ENCODE data around the gene OR5H1. TPM values are rescaled to one million over a fixed set of nuclear protein-coding genes. Genes with fewer than 3 reads are reported as not detected.

The OR5H1 gene
- total and polyA plus RNA-seq, 2 of the 4 experiments (the other 2 are of a cell fraction), result not detected

DNA sequence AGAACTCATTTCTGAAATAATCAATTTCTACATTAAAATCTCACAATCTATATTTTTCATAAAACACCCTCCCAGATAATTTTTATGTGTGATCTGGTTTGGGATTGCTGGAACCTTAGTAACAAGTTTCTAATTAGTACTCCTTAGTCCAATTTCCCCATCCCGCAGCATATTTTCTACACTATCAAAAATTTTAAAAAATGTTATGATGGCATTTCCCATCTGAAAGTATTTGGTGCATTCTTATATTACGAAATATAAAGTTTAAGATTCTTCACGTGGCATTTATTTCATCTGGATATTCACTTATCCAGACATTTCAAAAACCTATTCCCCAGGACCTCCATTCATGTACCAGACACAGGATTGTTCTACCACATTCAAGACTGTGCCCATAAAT, 18.2 kb downstream of the OR5H1 start:
- H3K9me1 ChIP-seq (ENCODE audit: insufficient read depth, low read length), result no peaks in the 10 kb centered on the region
- no peak overlapping the region for H3K4me2 ChIP-seq (ENCODE audit: low read depth, low read length)
- no peak overlapping the region for H3K14ac ChIP-seq (replicated peaks; ENCODE audit: low read depth, low read length)
- H2BK20ac ChIP-seq (ENCODE audit: low read depth, low read length), result no peak overlapping the region
- no peak overlapping the region for H3K18ac ChIP-seq (ENCODE audit: low read depth, low read length)
- H2BK5ac ChIP-seq (ENCODE audit: low read depth, low read length, poor library complexity, severe bottlenecking), result no peak overlapping the region
- no TSS peak for BruUV-seq (replicated peaks)
- no peak overlapping the region for H3K56ac ChIP-seq (ENCODE audit: extremely low read depth, insufficient read depth, low read length)
- no CpG with 5 or more reads among the region's 3 CpGs for WGBS, 2 experiments (ENCODE audit: extremely low coverage in 2 of 2, insufficient read length in 1 of 2)
- DNase-seq (no peak), ATAC-seq (ENCODE audit: low read depth) (no peak)
- no peak overlapping the region for H2BK15ac ChIP-seq (ENCODE audit: low read depth, low read length)
- H3K27ac ChIP-seq (ENCODE audit: insufficient read depth, low read length), result no peak overlapping the region
- H3K9ac ChIP-seq (ENCODE audit: low read depth, low read length), result no peak overlapping the region
- no peak overlapping the region for H2AK9ac ChIP-seq (replicated peaks; ENCODE audit: low read depth, low read length, poor library complexity)
- no peak overlapping the region for H4K5ac ChIP-seq (ENCODE audit: low read depth, low read length)
- no peak overlapping the region for H2AFZ ChIP-seq (replicated peaks; ENCODE audit: low read length, poor library complexity)
- H3K4me3 ChIP-seq (ENCODE audit: insufficient read depth, low read depth, low read length), result no peak overlapping the region
- ChIA-PET CTCF (no interaction called here), POLR2A (ENCODE audit: unreplicated experiment) (no interaction called here)
- TF ChIP-seq RAD21 (IDR thresholded peaks at IDR 0.05; ENCODE audit: low read length) (no peak), CEBPB (IDR thresholded peaks at IDR 0.05; ENCODE audit: low read depth, low read length) (no peak), RCOR1 (IDR thresholded peaks at IDR 0.05; ENCODE audit: insufficient replicate concordance, low read length) (no peak), FOS (IDR thresholded peaks at IDR 0.05; ENCODE audit: low read depth, low read length) (no peak), CHD1 (IDR thresholded peaks at IDR 0.05; ENCODE audit: low read depth, low read length) (no peak), POLR2A (IDR thresholded peaks at IDR 0.05; ENCODE audit: low read depth, low read length) (no peak), NFE2L2 (IDR thresholded peaks at IDR 0.05; ENCODE audit: low read depth, low read length) (no peak), BHLHE40 (IDR thresholded peaks at IDR 0.05; ENCODE audit: low read depth, low read length) (no peak), MXI1 (IDR thresholded peaks at IDR 0.05; ENCODE audit: borderline replicate concordance, low read depth, low read length) (no peak), MAFK (IDR thresholded peaks at IDR 0.05; ENCODE audit: low read depth, low read length) (no peak), MAZ (IDR thresholded peaks at IDR 0.05; ENCODE audit: borderline replicate concordance, low read depth, low read length) (no peak), RFX5 (IDR thresholded peaks at IDR 0.05; ENCODE audit: low read depth, low read length) (no peak), SMC3 (IDR thresholded peaks at IDR 0.05; ENCODE audit: low read depth, low read length) (no peak)
- TF ChIP-seq, protein P1, sequence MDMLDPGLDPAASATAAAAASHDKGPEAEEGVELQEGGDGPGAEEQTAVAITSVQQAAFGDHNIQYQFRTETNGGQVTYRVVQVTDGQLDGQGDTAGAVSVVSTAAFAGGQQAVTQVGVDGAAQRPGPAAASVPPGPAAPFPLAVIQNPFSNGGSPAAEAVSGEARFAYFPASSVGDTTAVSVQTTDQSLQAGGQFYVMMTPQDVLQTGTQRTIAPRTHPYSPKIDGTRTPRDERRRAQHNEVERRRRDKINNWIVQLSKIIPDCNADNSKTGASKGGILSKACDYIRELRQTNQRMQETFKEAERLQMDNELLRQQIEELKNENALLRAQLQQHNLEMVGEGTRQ (IDR thresholded peaks at IDR 0.05; ENCODE audit: low read depth, low read length), result no peak
- TF ChIP-seq, protein P2, sequence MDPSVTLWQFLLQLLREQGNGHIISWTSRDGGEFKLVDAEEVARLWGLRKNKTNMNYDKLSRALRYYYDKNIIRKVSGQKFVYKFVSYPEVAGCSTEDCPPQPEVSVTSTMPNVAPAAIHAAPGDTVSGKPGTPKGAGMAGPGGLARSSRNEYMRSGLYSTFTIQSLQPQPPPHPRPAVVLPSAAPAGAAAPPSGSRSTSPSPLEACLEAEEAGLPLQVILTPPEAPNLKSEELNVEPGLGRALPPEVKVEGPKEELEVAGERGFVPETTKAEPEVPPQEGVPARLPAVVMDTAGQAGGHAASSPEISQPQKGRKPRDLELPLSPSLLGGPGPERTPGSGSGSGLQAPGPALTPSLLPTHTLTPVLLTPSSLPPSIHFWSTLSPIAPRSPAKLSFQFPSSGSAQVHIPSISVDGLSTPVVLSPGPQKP (IDR thresholded peaks at IDR 0.05; ENCODE audit: borderline replicate concordance, low read depth, low read length), result no peak
- no peak overlapping the region for H4K91ac ChIP-seq (ENCODE audit: insufficient read depth, low read depth, low read length)
- no peak overlapping the region for H3K4ac ChIP-seq (ENCODE audit: low read depth, low read length)
- H4K8ac ChIP-seq (ENCODE audit: low read depth in 2 of 2, low read length in 2 of 2), result no peak overlapping the region
- in situ Hi-C loops (cut with MboI; ENCODE audit: low sequenced_read_pairs) (no loop called here), dilution Hi-C loops (cut with HindIII; ENCODE audit: low sequenced_read_pairs, unreplicated experiment) (no loop called here), intact Hi-C loops (cut with micrococcal nuclease) (no loop called here)
- H3K27me3 ChIP-seq (ENCODE audit: control insufficient read depth, insufficient read depth, low read length), result no peaks in the 10 kb centered on the region
- H3K36me3 ChIP-seq (ENCODE audit: control insufficient read depth, insufficient read depth, low read length), result no peaks in the 10 kb centered on the region
- no peaks in the 10 kb centered on the region for H3K79me1 ChIP-seq (ENCODE audit: low read depth in 1 of 2, low read length in 2 of 2)
- H3K9me3 ChIP-seq (ENCODE audit: control insufficient read depth, insufficient read depth, low read length), result no peaks in the 10 kb centered on the region
- no peaks in the 10 kb centered on the region for H3K4me1 ChIP-seq (ENCODE audit: control insufficient read depth, insufficient read depth, low read length)
- H4K20me1 ChIP-seq (ENCODE audit: insufficient read depth, low read length), result no peaks in the 10 kb centered on the region
- H2AK5ac ChIP-seq (ENCODE audit: low read depth, low read length), result no peak overlapping the region
- no peak overlapping the region for H2BK120ac ChIP-seq (ENCODE audit: low read depth, low read length)
- H3K23ac ChIP-seq (ENCODE audit: low read depth, low read length), result no peak overlapping the region
